Mammary epithelial cell (primary cell): ENCODE measurements around the gene ANK2.

Experiments
- CTCF ChIP-seq, 2 donors: IDR thresholded peaks in 1 of 2; conservative IDR thresholded peaks in 1 of 2; 2 replicates each; pipeline ENCODE4 v1.5.1; 2011 to 2012; ENCODE audit warnings: inconsistent platforms in 2 of 2, low read length in 2 of 2, mild to moderate bottlenecking in 2 of 2, control low read depth in 1 of 2, low read depth in 1 of 2; ENCODE audit not compliant: insufficient read depth in 1 of 2; ENCODE audit errors: extremely low read depth in 1 of 2
- EZH2 ChIP-seq: IDR thresholded peaks from 2 replicates; pipeline ENCODE4 v1.6.1; 2012; ENCODE audit warnings: low read length, inconsistent platforms, borderline replicate concordance

DNA sequence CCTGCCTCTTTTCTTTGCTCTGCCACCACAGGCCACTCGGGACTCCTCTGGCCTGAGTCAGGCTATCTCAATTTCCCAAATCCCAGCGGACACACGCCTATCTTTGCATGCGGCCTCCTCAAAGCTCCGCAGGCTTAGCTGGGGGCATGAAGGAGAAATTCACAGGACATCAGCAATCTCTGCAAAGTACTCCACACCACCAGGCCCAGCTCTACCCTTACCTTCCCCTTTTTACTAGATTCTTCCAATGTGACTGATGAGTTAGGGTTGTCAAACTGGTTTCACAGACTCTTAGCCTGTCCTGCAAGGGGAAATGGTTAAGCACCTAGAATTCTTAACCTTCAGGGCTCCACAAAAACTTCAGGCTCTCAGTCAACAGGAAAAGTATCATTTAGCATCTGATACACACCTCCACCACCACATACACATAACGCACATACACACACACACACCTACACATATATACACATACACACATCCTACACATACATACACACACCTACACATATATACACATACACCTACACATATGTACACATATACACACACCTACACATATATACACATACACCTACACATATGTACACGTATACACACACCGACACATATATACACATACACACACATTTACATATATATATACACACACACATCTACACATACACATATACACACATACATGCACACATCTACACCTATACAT lies 349.1 kb downstream of the ANK2 start:
- TF ChIP-seq EZH2 (no peak), CTCF (conservative IDR thresholded peaks at IDR 0.05 in 1 of 2, IDR thresholded peaks at IDR 0.05 in 1 of 2; ENCODE audit: extremely low read depth in 1 of 2, insufficient read depth in 1 of 2, low read depth in 1 of 2, low read length in 2 of 2) (no peak)
